IPS-NIHi7 (cell line): ENCODE data around the gene SARS2.

ENCODE experiments used
- DNase-seq: peaks from one replicate; pipeline ENCODE4 v3.0.0; 2012; ENCODE audit warnings: mixed read lengths; ENCODE audit errors: extremely low spot score

SARS2 gene

GRCh38 chr19:38917921-38918491 is 12.6 kb downstream of the SARS2 start:
- DNase-seq, result no peak

- DNase-seq, result no peak
Observed at GRCh38 chr19:38917516-38917915, 13.0 kb downstream of the SARS2 start.

DNA sequence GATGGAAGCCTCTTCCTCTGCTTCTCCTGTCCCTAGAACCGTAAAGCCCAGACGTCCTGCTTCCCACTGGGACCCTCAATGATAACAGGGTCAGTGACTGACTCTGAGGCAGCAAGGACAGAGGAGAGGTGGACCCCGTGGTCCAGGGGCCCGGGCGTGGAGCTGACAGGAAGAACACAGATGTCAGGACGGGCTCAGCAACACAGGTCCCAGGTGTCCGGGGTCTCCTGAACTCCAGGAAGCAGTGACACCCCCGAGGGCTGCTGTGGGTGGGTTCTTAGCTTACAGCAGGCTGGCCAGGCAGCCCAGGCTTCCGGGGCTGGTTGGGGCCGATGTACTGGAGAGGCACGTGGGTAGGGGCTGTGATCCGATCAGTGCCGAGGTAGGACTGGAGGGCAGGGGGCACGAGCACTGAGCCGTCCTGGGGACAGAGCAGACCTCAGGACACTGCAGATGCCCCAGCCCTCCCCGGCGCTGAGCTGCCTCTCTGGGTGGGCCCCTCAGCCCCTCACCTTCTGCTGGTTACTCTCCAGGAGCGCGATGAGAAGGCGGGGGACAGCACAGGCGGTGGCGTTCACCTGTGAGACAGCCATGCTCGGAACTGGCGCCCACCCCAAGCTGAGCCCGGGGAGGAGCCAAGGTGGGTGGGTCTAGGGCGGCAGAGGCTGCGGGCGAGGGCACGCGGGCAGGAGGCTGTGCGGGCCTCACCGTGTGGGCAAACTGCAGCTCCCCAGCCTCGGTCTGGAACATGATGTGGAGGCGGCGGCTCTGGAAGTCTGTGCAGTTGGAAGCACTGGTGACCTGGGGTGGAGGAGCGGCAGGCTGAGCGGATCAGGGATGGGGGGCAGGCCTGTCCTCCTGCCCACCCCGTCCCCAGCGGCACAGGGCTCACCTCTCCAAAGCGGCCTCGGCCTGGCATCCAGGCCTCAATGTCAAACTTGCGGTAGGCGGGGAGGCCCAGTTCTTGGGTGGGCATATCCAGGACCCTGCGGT is 14.9 kb downstream of the SARS2 start:
- DNase-seq, result no peak

- DNase-seq, result no peak
Observed at GRCh38 chr19:38913958-38914357, 16.6 kb downstream of the SARS2 start.

DNA sequence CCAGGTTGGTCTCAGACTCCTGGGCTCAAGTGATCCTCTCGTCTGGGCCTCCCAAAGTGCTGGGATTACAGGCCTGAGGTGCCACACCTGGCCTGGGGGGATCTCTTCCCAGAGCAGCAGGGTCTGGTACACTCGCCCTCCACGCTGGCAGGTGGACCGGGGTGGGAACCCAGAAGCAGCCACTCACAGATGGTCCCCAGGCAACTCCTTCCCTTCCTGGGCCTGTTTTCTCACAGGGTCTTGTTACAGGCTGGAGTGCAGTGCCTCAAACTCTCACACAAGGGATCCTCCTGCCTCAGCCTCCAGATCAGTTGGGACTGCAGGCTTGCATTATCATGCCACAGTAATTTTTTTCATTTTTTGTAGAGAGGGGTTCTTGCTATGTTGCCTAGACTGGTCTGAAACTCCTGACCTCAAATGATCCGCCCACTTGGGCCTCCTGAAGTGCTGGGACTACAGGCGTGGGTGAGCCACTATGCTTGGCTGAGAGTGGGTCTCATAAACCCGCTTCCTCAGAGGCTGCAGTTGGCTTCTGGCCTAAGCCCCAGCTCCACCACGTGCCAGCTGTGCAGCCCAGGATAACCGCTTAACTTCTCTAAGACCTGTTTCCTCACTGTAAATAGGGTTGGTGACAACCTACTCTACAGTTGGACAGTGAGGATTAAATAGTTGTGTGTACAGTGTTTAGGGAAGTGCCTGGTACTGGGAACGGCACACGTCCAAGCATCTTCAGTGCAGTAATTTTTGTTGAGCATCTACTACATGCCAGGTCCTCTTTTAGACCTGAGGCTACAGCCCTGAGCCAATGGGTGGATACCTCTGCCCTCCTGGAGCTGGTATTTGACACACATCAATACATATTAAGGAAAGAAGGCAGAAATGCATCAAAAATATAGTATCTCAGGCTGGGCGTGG is 17.7 kb downstream of the SARS2 start:
- DNase-seq, result no peak

- peak; percentile 34 for DNase-seq
Observed at GRCh38 chr19:38911388-38912001, 19.1 kb downstream of the SARS2 start.

DNA sequence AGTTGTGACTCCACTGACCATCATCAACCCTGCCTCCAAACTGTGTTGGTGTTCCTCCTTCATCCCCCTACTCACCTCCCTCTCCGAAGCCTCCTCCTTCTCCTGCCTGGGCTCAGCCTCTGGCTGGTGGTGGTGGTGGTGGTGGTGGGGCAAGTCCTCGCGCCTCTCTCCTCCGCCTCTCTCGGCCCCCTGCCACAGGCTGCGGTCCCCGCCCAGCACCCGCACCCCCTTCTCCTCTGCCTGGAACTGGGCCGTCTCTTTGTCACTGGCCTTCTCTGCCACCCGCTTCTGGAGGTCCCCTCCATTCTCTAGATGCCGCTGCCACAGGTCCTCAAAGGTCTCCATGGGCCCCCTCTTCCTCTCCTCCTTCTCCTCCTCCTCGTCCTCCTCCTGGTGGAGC is 20.1 kb downstream of the SARS2 start:
- DNase-seq, result no peak

DNA sequence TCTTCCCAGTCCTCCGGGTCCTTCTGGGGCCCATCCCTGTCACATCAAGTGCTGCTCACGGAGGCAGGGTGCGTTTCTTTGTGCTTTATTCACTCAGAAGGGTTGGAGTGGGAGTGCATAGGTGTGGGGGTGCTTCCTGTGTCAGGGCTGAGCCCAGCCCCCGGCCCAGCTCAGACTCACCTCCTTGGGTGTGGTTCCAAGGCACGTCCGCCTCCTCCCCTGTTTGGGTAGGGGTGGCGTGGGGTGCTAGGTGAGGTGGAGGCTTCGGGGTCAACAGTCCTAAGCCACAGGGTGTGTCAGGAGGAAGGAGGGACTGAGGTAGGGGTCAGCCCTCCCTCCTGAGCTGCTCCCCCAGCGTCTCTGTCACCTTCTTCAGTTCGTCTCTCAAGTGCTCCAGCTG is 21.7 kb downstream of the SARS2 start:
- no peak for DNase-seq

DNA sequence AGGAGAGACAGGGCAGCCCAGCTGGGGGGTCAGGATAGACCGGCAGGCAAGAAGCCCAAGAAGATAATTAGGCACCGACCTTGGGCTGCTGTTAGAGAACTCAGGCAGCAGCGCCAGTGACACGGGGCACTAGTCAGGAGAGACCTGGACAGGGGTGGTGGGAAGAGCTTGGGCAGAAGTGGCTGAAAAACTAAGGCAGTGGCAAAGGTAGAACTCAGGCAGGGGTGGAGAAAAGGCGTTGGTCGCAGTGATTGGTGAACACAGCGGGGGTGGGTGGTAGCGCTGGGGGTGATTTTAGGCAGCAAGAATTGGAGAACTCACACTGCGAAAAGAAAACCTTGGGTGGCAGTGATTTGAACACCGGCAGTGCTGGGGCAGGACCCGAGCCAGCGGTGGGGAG is 22.9 kb downstream of the SARS2 start:
- DNase-seq, result no peak

DNA sequence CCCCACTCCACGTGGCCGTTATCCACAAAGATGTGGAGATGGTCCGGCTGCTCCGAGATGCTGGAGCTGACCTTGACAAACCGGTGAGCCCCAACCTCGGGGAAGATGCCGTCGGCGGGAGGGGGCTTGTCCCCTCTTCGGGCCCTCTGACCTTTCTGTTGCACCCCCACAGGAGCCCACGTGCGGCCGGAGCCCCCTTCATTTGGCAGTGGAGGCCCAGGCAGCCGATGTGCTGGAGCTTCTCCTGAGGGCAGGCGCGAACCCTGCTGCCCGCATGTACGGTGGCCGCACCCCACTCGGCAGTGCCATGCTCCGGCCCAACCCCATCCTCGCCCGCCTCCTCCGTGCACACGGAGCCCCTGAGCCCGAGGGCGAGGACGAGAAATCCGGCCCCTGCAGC is 23.3 kb downstream of the SARS2 start:
- DNase-seq, result no peak

- DNase-seq, result no peak
Observed at GRCh38 chr19:38905620-38906019, 24.9 kb downstream of the SARS2 start.

DNA sequence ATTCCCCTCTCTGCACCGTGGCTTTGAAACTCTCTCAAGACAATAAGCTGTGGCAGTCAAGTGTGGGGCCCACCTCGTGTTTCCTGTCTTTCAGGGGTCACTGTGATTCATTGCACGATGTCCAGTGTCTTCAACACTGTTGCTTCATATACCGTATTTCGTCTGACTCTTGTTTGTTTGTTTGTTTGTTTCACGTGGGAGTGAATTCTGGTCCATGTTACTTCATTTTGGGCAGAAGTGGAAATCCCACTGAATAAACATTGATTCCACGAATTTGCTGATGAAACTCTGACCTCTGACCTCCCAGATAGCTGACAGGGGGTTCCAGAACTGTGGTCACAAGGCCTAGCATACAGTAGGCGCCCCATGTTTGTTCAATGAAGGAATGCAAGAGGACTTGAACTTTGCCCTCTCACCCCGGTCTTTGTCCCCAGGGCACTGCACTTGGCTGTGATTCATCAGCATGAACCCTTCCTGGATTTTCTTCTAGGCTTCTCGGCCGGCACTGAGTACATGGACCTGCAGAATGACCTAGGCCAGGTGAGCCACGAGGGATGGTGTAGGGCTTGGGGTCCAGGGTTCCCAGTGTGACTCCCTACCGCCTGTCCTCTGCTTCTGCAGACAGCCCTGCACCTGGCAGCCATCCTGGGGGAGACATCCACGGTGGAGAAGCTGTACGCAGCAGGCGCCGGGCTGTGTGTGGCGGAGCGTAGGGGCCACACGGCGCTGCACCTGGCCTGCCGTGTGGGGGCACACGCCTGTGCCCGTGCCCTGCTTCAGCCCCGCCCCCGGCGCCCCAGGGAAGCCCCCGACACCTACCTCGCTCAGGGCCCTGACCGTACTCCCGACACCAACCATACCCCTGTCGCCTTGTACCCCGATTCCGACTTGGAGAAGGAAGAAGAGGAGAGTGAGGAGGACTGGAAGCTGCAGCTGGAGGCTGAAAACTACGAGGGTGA is 25.7 kb downstream of the SARS2 start:
- no peak for DNase-seq

- no peak for DNase-seq
Observed at GRCh38 chr19:38901683-38902082, 28.9 kb downstream of the SARS2 start.

GRCh38 chr19:38900743-38901190 is 29.8 kb downstream of the SARS2 start:
- DNase-seq, result no peak

- no peak for DNase-seq
Observed at GRCh38 chr19:38900202-38900629, 30.3 kb downstream of the SARS2 start.

DNA sequence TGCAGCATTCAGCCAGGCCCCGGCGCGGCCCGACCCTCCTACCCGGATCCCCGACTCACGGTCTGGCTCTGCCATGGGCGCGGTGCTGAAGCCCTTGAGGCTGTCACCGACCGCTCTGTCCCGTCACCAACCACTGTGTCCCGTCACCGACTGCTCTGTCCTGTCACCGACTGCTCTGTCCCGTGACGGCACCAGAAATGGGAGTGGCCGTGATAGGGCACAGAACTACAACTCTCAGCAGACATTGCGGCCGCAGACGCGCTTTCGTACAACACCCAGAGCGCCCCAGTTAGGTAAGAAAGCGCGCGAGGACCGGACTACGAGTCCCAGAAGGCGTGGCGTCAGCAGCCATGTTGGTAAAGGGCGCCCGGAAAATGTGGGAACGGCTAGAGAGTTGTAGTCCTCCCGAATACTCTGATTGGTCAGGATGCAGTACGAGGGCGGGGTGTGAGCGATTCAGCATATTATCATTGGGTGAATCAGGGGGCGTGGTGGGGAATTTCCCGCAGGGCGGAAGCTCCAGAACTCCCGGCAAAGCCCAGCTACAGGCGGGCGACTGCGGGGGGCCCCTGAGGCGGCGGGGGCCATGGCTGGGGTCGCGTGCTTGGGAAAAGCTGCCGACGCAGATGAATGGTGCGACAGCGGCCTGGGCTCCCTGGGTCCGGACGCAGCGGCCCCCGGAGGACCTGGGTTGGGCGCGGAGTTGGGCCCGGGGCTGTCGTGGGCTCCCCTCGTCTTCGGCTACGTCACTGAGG is 30.9 kb downstream of the SARS2 start, which contains the start of the genes NFKBIB and SIRT2:
Gene NFKBIB (plus strand): TSS at position 523 of the 755 bp plus-strand sequence. CDS start 64 bp downstream, at position 587.
Gene SIRT2 (minus strand): TSS at position 172 of the 755 bp plus-strand sequence. CDS start 97 bp downstream, at position 75.
- DNase-seq, result peak; percentile 99

DNA sequence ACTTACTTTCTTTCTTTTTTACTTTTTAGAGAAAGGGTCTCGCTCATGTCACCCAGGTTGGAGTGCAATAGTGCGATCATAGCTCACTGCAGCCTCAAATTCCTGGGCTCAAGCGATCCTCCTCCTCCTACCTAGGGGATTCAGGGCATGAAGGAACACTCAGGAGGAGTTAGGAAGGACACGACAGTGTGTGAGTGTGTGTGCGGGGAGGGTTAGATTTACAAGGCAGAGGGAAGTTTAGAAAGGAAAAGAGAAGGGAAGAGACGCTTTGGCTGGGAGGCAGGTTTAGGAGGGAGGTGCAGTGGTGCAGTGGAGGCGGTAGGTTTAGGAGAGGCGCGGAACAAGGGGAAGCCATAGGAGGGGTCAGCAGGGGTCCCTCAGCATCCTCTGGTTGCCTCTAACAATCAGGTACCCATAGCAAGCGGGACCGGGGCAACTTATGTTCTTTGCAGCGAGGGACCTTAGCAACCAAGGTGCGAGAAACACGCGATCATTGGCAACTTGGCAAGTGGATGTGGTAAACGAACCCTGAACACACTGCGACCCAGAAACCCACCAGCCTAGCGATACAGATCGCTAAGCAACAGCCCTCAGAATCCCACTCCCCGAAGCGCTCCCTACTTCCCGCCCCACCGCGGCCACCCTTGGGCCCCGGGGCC is 31.6 kb downstream of the SARS2 start:
- DNase-seq, result no peak

GRCh38 chr19:38894968-38895367 is 35.6 kb downstream of the SARS2 start:
- no peak for DNase-seq

DNA sequence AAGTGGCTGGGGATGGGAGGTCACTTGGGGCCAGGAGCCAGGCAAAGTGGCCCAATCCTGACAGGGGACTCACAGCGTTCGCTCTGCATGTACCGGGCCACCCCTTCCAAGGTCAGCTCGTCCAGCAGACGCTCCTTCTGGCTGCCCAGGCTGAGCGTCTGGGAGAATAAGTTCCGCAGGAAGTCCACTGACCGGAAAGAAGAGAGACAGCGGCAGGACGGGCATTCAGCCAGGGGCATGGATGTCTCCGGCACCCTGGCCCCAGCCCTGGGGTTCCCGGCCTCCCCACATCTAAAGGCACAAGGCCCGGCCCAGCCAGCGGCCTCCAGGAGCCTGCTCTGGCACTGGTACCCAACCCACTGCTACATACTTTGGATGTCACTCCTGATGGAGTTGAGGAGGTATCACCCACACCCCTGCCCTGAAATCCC is 37.2 kb downstream of the SARS2 start:
- DNase-seq, result no peak
